ENCODE results near the gene P2RY12.

GRCh38 chr3:151299006-151299405, 85.5 kb downstream of the P2RY12 start:
- no peak for TF ChIP-seq SUZ12 (IDR thresholded peaks at IDR 0.05; ENCODE audit: extremely low read depth, insufficient read depth, insufficient read length)
- no peak for TF ChIP-seq YY1 (IDR thresholded peaks at IDR 0.05; ENCODE audit: insufficient read depth, insufficient read length)
